ENCODE data around the gene PLEKHF1.
A peak's percentile ranks its signal among the peaks of the same experiment; 100 is the strongest.

Gene PLEKHF1

GRCh38 chr19:29711584-29712132 is 46.4 kb downstream of the PLEKHF1 start:
- DNase-seq (ENCODE audit: low read depth): no peak
- TF ChIP-seq CTCF (IDR thresholded peaks at IDR 0.05; ENCODE audit: insufficient read depth, low read depth, low read length, missing control alignments): no peak

GRCh38 chr19:29712744-29713516 is 47.7 kb downstream of the PLEKHF1 start:
- no peak for TF ChIP-seq CTCF (IDR thresholded peaks at IDR 0.05; ENCODE audit: insufficient read depth, low read depth, low read length, missing control alignments)
- no peak overlapping the region for H3K4me3 ChIP-seq (ENCODE audit: low read length)
- no peak for DNase-seq (ENCODE audit: low read depth)

More at GRCh38 chr19:29711584-29712132, 46.4 kb downstream of the PLEKHF1 start:
- no peak overlapping the region for H3K4me3 ChIP-seq (ENCODE audit: low read length)

- DNase-seq (ENCODE audit: low read depth): no peak
- H3K4me3 ChIP-seq (ENCODE audit: low read length): peak overlapping the region; percentile 69
- no peak for TF ChIP-seq CTCF (IDR thresholded peaks at IDR 0.05; ENCODE audit: insufficient read depth, low read depth, low read length, missing control alignments)
These were observed 49.2 kb downstream of the PLEKHF1 start for GRCh38 chr19:29714371-29714952.

- no peak for TF ChIP-seq CTCF (IDR thresholded peaks at IDR 0.05; ENCODE audit: insufficient read depth, low read depth, low read length, missing control alignments)
- H3K4me3 ChIP-seq (ENCODE audit: low read length): peak within 1 kb of the TSS; percentile 69
- DNase-seq (ENCODE audit: low read depth): peak; percentile 40
These were observed 49.9 kb downstream of the PLEKHF1 start, which contains the start of gene C19orf12 for GRCh38 chr19:29714953-29715700. TSS of gene C19orf12 (minus strand) at chr19:29715261. CDS start at chr19:29708413, 6,848 bp downstream.

GRCh38 chr19:29715701-29716581 is 50.7 kb downstream of the PLEKHF1 start:
- TF ChIP-seq CTCF (IDR thresholded peaks at IDR 0.05; ENCODE audit: insufficient read depth, low read depth, low read length, missing control alignments): no peak
- peak; percentile 6 for DNase-seq (ENCODE audit: low read depth)
- H3K4me3 ChIP-seq (ENCODE audit: low read length): peak overlapping the region; percentile 69

- no peak for TF ChIP-seq CTCF (IDR thresholded peaks at IDR 0.05; ENCODE audit: insufficient read depth, low read depth, low read length, missing control alignments)
- H3K4me3 ChIP-seq (ENCODE audit: low read length): no peak overlapping the region
- no peak for DNase-seq (ENCODE audit: low read depth)
These were observed 51.8 kb downstream of the PLEKHF1 start for GRCh38 chr19:29717051-29717450.

Measured in epithelial cell of esophagus (primary cell).